ENCODE results near the gene GPI. TPM values are rescaled to one million over a fixed set of nuclear protein-coding genes. Genes with fewer than 3 reads are reported as not detected.
A peak's percentile ranks its signal among the peaks of the same experiment; 100 is the strongest.

Gene GPI
- total RNA-seq, 1 donor from 2014 or later, result 136 TPM

DNA sequence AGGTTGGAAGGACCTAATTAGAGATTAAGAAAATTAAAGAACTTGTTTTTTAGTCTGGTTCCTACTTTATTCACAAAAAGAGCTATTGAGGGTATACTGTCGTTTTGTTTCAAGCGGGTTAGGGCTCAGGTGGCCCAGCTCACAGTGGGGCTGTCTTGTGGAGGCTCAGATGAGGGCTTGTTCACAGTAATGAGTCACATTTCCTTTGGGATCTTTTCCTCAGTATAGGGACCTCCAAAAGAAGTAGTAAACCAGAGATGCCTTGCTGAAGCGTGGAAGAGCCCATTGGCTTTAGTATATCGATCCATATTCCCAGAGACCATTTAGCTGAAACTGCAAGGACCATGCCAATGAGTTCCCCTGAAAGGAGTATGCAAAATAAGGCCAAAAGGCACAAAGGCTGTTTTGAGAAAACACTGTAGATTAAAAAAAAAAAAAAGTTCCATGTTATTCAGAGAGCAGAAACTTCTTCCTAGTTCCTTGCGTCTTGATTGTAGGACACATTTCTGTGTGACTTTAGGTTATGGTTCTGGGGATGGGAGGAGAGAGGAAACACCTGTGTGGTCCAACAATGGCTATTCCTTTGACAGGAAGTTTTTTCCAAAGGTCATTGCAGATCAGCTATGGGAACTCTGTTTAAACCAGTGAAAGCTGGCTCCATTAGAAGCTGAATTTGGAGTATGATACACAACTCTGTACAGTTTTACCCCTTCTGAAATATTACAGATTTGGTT is 32.8 kb upstream of the GPI start:
- ATAC-seq (no peak), DNase-seq (no peak)
- peaks cover 84% of the 10 kb centered on the region for H3K36me3 ChIP-seq
- TF ChIP-seq, protein P1, sequence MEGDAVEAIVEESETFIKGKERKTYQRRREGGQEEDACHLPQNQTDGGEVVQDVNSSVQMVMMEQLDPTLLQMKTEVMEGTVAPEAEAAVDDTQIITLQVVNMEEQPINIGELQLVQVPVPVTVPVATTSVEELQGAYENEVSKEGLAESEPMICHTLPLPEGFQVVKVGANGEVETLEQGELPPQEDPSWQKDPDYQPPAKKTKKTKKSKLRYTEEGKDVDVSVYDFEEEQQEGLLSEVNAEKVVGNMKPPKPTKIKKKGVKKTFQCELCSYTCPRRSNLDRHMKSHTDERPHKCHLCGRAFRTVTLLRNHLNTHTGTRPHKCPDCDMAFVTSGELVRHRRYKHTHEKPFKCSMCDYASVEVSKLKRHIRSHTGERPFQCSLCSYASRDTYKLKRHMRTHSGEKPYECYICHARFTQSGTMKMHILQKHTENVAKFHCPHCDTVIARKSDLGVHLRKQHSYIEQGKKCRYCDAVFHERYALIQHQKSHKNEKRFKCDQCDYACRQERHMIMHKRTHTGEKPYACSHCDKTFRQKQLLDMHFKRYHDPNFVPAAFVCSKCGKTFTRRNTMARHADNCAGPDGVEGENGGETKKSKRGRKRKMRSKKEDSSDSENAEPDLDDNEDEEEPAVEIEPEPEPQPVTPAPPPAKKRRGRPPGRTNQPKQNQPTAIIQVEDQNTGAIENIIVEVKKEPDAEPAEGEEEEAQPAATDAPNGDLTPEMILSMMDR (IDR thresholded peaks at IDR 0.05), result no peak
- H3K27me3 ChIP-seq (ENCODE audit: low read depth), result no peaks in the 10 kb centered on the region
- no peaks in the 10 kb centered on the region for H3K9me3 ChIP-seq
- H3K4me1 ChIP-seq, result peaks cover 18% of the 10 kb centered on the region
- intact Hi-C loops (cut with DNase I), result no loop called here
- H3K27ac ChIP-seq, result peak overlapping the region; percentile 11
- no peak overlapping the region for H3K4me3 ChIP-seq

- Histone ChIP-seq H3K4me1 (peaks cover 12% of the 10 kb centered on the region), H3K27me3 (ENCODE audit: low read depth) (no peaks in the 10 kb centered on the region), H3K36me3 (peaks cover 81% of the 10 kb centered on the region), H3K9me3 (no peaks in the 10 kb centered on the region), H3K4me3 (no peak overlapping the region), H3K27ac (no peak overlapping the region)
- TF ChIP-seq, protein P1 (IDR thresholded peaks at IDR 0.05), result no peak
- no peak for DNase-seq
- intact Hi-C loops (cut with DNase I), result no loop called here
- no peak for ATAC-seq
Measured at GRCh38 chr19:34335914-34336313, 29.1 kb upstream of the GPI start.

DNA sequence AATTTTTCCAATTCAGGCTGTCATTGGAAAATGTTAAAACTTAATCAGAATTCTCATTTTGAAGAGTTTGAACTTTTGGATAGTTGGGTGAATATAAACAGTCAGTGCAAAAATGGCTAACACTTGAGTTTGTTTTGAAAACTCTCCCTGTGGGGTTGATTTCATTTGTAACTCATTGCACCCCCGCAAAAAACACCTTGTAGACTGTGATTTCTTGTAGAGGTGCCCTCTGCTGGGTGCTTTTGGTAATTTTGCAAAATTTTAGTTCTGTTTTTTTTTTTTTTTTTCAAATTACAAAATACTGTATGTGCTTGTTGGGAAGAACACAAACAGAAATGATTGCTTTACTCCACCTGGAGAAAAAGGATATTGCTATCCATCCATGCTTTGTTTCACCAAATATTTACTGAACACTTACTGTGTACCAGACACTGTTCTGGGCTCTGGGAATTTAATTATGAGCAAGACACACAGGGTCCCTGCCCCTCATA is 28.2 kb upstream of the GPI start:
- Histone ChIP-seq H3K4me3 (no peak overlapping the region), H3K4me1 (peaks cover 5% of the 10 kb centered on the region), H3K36me3 (peaks cover 81% of the 10 kb centered on the region), H3K27ac (no peak overlapping the region), H3K9me3 (no peaks in the 10 kb centered on the region), H3K27me3 (ENCODE audit: low read depth) (no peaks in the 10 kb centered on the region)
- TF ChIP-seq, protein P1 (IDR thresholded peaks at IDR 0.05), result peak; percentile 66
- intact Hi-C loops (cut with DNase I), result no loop called here
- ATAC-seq (peak; percentile 15 to 43), DNase-seq (no peak)

GRCh38 chr19:34337739-34338138 is 27.3 kb upstream of the GPI start:
- no peak for ATAC-seq
- no peaks in the 10 kb centered on the region for H3K9me3 ChIP-seq
- H3K36me3 ChIP-seq, result peaks cover 84% of the 10 kb centered on the region
- no peak for DNase-seq
- intact Hi-C loops (cut with DNase I), result no loop called here
- TF ChIP-seq, protein P1 (IDR thresholded peaks at IDR 0.05), result no peak
- H3K27me3 ChIP-seq (ENCODE audit: low read depth), result no peaks in the 10 kb centered on the region
- no peaks in the 10 kb centered on the region for H3K4me1 ChIP-seq
- H3K4me3 ChIP-seq, result no peak overlapping the region
- no peak overlapping the region for H3K27ac ChIP-seq

DNA sequence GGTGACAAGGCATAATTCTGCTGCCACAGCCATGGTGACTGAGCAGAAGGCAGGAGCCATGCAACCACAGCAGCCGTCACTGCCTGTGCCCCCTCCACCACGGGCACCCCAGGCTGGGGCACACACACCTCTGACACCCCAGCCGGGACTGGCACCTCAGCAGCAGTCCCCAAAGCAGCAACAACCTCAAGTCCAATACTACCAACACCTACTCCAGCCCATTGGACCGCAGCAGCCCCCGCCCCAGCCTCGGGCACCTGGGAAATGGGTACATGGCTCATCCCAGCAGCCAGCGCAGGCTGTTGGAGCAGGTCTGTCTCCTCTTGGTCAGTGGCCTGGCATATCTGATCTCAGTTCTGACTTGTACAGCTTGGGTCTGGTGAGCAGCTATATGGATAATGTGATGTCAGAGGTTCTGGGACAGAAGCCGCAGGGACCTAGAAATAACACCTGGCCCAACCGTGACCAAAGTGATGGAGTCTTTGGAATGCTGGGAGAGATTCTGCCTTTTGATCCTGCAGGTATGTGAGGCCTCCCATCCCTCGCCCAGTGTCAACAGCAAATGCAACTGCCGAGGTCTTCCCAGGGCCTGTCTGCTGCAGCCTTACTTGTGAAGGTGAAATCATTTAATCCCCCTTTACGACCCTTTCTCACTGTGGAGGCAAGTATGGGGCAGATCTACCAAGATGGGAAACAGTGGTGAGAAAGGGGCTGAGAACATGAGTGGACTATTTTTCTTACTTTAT is 22.9 kb upstream of the GPI start:
- intact Hi-C loops (cut with DNase I), result no loop called here
- ATAC-seq (no peak), DNase-seq (peak; percentile 20)
- Histone ChIP-seq H3K27me3 (ENCODE audit: low read depth) (no peaks in the 10 kb centered on the region), H3K27ac (no peak overlapping the region), H3K36me3 (peaks cover 83% of the 10 kb centered on the region), H3K4me3 (no peak overlapping the region), H3K9me3 (no peaks in the 10 kb centered on the region), H3K4me1 (no peaks in the 10 kb centered on the region)
- TF ChIP-seq, protein P1 (IDR thresholded peaks at IDR 0.05), result no peak
